ENCODE results near the gene GCAT. TPM values are rescaled to one million over a fixed set of nuclear protein-coding genes. Genes with fewer than 3 reads are reported as not detected.

The GCAT gene
- total RNA-seq, 1 experiment from 2014 or later = 32.8 TPM

GRCh38 chr22:37803639-37804351 lies 3.9 kb upstream of the GCAT start:
- intact Hi-C loops (cut with micrococcal nuclease) = no loop called here
- Mint-ChIP-seq H3K36me3 (ENCODE audit: insufficient read depth, unreplicated experiment) (no peaks in the 10 kb centered on the region), H3K27me3 (ENCODE audit: insufficient read depth, unreplicated experiment) (no peaks in the 10 kb centered on the region), H3K9me3 (ENCODE audit: unreplicated experiment) (no peaks in the 10 kb centered on the region), H3K4me1 (ENCODE audit: insufficient read depth, unreplicated experiment) (peaks cover 13% of the 10 kb centered on the region), H3K4me3 (ENCODE audit: unreplicated experiment) (peak overlapping the region; percentile 78), H3K27ac (ENCODE audit: low read depth, unreplicated experiment) (peak overlapping the region; percentile 57)
- BruUV-seq (replicated peaks) = no TSS peak
- ChIA-PET POLR2A (no interaction called here), CTCF (interaction anchor here (0.7 to 1.3 kb wide), 2 partner anchors 14 to 185 kb away, joined by 3 read pairs; no protein-coding TSS in a partner anchor)
- DNase-seq (ENCODE audit: unreplicated experiment) = no peak
- TF ChIP-seq CTCF (IDR thresholded peaks at IDR 0.05; ENCODE audit: unreplicated experiment) = no peak

- no peaks in the 10 kb centered on the region for H3K36me3 Mint-ChIP-seq (ENCODE audit: insufficient read depth, unreplicated experiment)
- no peak for TF ChIP-seq CTCF (IDR thresholded peaks at IDR 0.05; ENCODE audit: unreplicated experiment)
- H3K4me3 Mint-ChIP-seq (ENCODE audit: unreplicated experiment) = peak overlapping the region; percentile 78
- no peak for DNase-seq (ENCODE audit: unreplicated experiment)
- POLR2A ChIA-PET = interaction anchor here (0.8 to 1.4 kb wide), 3 partner anchors 39 to 128 kb away, joined by 3 to 11 read pairs (median 7); partner anchors contain the start of genes ANKRD54 and LGALS1
- H3K27ac Mint-ChIP-seq (ENCODE audit: low read depth, unreplicated experiment) = peak overlapping the region; percentile 57
- CTCF ChIA-PET = interaction anchor here (0.6 kb wide), 1 partner anchor 181 kb away, joined by 3 read pairs; no protein-coding TSS in a partner anchor
- no peaks in the 10 kb centered on the region for H3K9me3 Mint-ChIP-seq (ENCODE audit: unreplicated experiment)
- peaks cover 13% of the 10 kb centered on the region for H3K4me1 Mint-ChIP-seq (ENCODE audit: insufficient read depth, unreplicated experiment)
- H3K27me3 Mint-ChIP-seq (ENCODE audit: insufficient read depth, unreplicated experiment) = no peaks in the 10 kb centered on the region
- intact Hi-C loops (cut with micrococcal nuclease) = no loop called here
- BruUV-seq (replicated peaks) = TSS peak; percentile 91
Observed at GRCh38 chr22:37804352-37804880, 3.3 kb upstream of the GCAT start.

GRCh38 chr22:37804881-37805809 lies 2.6 kb upstream of the GCAT start:
- POLR2A ChIA-PET = interaction anchor here (0.7 to 1.4 kb wide), 6 partner anchors 9 to 197 kb away, joined by 3 to 11 read pairs (median 4); partner anchors contain the start of genes ANKRD54, GGA1 and LGALS1
- Mint-ChIP-seq H3K27ac (ENCODE audit: low read depth, unreplicated experiment) (peak overlapping the region; percentile 57), H3K4me1 (ENCODE audit: insufficient read depth, unreplicated experiment) (peaks cover 13% of the 10 kb centered on the region), H3K27me3 (ENCODE audit: insufficient read depth, unreplicated experiment) (no peaks in the 10 kb centered on the region), H3K9me3 (ENCODE audit: unreplicated experiment) (no peaks in the 10 kb centered on the region), H3K4me3 (ENCODE audit: unreplicated experiment) (peak overlapping the region; percentile 78), H3K36me3 (ENCODE audit: insufficient read depth, unreplicated experiment) (peaks cover 5% of the 10 kb centered on the region)
- BruUV-seq (replicated peaks) = TSS peak; percentile 60
- TF ChIP-seq CTCF (IDR thresholded peaks at IDR 0.05; ENCODE audit: unreplicated experiment) = no peak
- CTCF ChIA-PET = interaction anchor here (0.5 to 0.6 kb wide), 2 partner anchors 12 to 181 kb away, joined by 3 to 4 read pairs; no protein-coding TSS in a partner anchor
- DNase-seq (ENCODE audit: unreplicated experiment) = peak; percentile 78
- intact Hi-C loops (cut with micrococcal nuclease) = no loop called here
